GM21390 (cell line): Measurements from ENCODE around the gene MIPOL1.
"Not testable (repeated sequence)": the region's sequence is repeated elsewhere in the genome, so short reads cannot be mapped to it uniquely, and the experiment has no call there.

ENCODE experiments used
- ATAC-seq: cut with Tn5 transposase; IDR thresholded peaks from one replicate; pipeline ENCODE4 v1.9.1; 2021; ENCODE audit not compliant: unreplicated experiment

Gene MIPOL1

DNA sequence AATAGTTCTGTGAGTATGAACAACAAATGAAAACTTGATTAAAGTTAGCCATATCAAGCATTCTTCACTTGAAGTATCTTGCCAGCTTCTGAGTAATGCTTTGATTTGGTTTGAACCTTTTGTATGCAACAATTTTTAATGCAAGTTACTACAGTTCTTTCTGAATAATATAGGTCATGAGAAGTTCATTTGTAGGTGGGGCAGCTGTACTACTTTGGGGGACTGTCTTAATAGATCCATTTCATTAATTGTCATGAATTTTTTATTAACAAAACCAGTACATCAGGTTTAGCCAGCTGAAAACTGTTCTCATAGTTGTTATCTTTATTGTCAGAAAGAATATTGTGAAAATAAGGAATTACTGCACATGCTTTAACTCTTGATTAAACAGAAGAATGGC, 254.6 kb downstream of the MIPOL1 start:
- ATAC-seq = no peak

DNA sequence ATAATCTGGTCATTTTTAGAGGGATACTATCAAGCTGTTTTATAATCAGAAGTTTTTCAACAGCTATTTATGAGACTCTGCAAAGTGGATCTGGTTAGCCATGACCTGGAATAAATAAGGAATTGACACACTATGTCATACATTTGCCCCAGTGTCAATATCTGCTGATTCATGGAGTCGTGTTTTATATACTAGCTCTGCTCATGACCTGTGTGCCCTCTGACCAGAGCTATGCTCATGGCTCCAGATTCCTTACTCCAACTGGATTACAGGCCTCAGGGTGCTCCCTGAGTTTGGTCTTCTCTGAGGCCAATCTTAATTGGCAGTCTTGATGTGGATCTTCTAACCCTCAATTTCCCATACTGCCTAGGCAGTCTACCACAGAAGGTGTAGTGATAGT, 256.2 kb downstream of the MIPOL1 start:
- no peak for ATAC-seq

DNA sequence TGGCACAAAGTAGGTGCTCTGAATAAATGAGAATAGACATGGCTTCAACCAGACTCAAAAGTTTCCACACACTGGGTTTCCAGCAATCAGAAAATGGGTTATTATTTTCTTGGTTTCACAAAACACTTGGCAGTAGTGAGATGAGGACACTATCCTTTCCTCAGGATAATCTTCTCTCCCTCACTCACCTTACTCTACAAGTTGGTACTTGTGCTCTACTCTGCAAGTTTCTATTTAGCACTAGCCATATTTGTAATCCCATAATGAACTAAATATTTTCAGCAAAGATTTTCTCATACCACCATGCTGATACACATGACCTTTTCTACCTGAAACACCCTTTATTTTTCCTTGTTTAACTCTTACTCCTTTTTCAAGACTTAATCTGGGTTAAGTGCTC, 259.6 kb downstream of the MIPOL1 start:
- ATAC-seq = no peak

DNA sequence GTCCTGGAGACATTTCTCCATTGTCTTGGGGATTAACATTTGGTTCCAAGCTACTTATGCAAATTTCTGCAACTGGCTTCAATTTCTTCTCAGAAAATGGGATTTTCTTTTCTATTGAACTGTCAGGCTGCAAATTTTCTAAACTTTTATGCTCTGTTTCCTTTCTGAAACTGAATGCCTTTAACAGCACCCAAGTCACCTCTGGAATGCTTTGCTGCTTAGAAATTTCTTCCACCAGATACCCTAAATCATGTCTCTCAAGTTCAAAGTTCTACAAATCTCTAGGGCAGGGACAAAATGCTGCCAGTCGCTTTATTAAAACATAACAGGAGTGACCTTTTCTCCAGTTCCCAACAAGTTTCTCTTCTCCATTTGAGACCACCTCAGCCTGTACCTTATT, 264.7 kb downstream of the MIPOL1 start:
- not testable (repeated sequence) for ATAC-seq

DNA sequence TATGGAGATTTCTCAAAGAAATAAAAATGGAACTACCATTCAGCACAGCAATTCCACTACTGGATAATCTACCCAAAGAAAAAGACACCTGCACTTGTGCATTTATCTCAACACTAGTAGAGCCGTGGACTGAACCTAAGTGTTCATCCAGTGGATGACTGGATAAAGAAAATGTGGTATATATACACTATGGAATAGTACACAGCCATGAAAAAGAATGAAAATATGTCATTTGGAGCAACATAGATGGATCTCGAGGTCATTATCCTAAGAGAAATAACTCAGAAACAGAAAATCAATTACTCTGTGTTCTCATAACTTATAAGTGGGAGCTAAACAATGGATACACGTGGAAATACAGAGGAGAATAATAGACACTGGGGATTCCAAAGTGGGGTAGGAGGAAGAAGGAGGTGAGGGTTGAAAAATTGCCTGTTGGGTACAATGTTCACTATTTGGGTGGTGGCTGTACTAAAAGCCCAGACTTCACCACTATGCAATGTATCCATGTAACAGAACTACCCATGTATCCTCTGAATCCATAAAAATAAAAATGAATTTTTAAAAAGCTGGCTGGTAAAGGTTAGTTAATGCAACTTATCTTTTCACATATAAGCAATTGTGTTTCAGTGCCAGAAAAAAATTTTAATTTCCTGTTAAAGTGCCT, 266.6 kb downstream of the MIPOL1 start:
- ATAC-seq = no peak

DNA sequence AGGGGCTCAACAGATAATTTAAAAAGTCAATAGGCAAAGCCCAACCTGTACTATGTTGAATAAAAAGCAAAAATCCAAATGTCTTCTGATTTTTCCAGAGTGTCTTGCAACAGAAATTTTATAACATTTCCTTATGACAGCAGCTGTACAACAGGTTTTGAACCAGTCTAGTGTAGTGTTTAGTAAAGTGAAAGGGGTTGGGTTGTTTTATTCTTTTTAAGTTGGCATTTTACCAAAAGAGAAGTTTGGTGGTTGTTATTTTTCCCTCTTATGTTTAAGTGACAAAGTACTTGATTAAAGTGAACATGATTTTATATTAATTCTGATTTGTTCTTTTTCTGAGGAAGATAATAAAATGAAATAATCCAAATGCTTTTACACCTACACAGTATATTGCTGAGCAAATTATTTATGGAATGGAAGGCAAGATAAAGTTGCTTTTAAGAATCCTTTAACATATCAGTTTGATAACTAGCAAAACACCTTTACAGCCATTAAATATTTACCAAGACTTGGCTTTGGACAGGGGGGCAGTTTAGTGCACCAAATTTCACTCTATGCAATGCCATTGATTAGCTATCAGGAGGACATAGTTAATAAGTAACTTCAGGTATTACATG, 268.4 kb downstream of the MIPOL1 start:
- ATAC-seq = no peak

DNA sequence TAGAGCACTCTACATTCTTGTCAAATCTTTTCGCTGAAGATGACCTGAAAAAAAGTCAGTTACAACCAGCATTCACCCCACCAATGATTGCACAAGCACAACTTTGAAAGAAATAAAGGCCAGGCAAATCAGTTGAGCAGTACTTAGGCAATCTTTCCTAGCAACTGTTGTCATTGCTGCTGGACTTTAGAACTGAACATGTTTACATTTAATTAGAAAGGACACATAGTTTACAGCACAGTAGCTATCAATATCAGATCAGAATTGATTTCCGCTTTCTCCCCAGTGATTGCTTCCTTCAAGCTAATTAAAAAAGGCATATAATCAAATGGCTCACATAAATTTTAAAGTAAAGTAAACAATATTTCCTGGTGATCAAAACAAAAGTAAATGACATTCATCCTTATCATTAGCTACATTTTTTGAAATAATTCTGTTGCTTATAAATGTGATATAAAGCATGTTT, 268.9 kb downstream of the MIPOL1 start:
- no peak for ATAC-seq

DNA sequence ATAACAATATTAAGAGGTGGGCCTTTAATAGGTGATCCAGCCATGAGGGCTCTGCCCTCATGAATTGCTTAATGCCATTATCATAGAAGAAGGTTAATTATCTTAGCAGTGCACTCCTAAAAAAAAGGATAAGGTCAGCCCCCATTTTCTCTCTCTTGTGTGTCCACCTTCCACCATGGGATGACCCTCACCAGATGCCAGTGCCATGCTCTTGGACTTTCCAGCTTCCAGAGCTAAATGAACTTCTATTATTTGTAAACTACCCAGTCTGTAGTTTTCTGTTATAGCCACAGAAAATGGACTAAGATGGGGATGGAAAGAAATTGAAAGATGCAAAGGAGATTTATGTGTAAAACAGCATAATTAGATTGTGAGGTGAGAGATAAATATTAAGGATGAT, 271.9 kb downstream of the MIPOL1 start:
- no peak for ATAC-seq

DNA sequence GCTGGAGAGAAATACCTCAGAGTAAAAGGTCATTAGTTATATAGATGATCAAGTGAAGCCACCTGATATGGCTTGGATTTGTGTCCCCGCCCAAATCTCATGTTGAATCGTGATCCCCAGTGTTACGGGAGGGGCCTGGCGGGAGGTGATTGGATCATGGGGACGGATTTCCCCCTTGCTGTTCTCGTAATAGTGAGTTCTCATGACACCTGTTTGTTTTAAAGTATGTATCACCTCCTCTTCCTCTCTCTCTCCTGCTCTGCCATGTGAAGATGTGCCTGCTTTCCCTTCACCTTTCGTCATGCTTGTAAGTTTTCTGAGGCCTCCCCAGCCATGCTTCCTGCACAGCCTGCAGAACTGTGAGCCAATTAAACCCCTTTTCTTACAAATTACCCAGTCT, 272.5 kb downstream of the MIPOL1 start:
- no peak for ATAC-seq

DNA sequence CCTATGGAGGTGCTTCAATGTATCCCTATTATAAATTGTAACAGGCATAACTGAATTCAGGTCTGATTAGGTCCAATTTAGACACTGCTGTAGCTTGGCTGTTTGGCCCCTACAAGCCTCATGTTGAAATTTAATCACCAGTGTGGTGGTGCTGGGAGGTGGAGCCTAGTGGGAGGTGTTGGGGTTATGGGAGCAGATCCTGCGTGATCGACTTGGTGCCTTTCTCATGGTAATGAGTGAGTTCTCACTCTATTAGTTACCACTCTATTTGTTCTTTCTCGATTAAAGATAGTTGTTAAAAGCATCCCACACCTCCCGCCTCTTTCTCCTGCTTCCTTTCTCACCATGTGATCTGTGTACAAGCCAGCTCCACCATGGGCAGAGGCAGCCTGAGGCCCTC, 275.2 kb downstream of the MIPOL1 start:
- ATAC-seq = no peak

DNA sequence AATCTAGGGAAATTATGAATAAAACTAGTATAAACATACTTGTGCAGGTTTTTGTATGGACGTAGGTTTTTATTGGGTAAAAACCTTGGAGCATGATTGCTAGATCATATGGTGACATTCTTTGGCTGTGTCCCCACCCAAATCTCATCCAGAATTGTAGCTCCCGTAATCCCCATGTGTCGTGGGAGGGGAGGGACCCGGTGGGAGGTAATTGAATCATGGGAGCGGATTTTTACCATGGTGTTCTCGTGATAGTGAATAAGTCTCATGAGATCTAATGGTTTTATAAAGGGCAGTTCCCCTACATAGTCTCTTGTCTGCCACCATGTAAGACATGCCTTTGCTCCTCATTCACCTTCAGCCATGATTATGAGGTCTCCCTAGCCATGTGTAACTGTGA, 276.5 kb downstream of the MIPOL1 start:
- no peak for ATAC-seq

DNA sequence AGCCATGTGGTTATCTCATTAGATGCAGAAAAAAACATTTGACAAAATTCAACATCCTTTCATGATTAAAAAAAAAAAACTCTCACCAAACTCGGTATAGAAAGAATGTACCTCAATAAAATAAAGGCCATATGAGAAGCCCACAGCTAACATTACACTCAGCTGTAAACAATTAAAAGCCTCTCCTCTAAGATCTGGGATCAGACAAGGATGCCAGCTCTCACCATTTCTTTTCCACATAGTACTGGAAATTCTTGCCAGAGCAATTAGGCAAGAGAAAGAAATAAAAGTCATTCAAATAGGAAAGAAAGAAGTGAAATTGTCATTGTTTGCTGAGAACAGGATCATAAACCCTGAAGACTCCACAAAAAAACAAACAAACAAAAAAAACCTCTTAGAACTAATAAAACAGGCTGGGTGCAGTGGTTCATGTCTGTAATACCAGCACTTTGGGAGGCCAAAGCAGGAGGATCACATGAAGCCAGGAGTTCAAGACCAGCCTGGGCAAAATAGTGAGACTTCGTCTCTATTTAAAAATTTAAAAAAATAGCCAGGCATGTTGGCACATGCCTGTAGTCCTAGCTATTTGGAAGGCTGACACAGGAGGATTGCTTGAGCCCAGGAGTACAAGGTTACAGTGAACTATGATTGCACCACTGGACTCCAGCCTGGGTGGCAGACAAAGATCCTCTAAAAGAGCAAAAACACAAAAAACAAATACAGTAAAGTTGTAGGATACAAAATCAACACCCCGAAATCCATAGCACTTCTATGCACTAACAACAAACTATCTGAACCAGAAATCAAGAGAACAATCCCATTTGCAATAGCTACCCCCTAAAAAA, 282.9 kb downstream of the MIPOL1 start:
- ATAC-seq = no peak

DNA sequence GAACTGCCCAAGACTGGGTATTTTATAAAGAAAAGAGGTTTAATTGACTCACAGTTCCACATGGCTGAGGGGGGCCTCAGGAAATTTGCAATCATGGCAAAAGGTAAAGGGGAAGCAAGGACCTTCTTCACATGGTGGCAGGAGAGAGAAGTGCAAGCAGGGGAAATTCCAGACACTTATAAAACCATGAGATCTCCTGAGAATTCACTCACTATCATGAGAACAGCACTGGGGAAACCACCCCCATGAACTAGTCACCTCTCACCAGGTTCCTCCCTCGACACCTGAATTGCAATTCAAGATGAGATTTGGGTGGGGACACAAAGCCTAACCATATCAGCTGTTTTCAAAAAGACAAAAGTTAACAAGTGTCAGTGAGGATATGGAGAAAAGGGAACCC, 284.7 kb downstream of the MIPOL1 start:
- no peak for ATAC-seq

DNA sequence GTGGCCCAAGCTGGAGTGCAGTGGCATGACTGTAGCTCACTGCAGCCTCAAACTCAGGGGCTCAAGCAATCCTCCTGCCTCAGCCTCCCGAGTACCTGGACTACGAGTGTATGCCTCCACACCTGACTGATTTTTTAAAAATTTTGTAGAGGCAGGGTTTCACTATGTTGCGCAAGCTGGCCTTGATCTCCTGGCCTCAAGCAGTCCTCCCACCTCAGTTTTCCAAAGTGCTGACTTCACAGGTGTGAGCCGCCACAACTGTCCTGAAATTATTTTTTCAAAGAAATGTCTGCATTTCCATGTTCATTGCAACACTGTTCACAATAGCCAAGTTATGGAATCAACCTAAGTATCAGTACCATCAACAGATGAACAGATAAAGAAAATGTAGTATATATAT, 285.9 kb downstream of the MIPOL1 start:
- ATAC-seq = no peak

DNA sequence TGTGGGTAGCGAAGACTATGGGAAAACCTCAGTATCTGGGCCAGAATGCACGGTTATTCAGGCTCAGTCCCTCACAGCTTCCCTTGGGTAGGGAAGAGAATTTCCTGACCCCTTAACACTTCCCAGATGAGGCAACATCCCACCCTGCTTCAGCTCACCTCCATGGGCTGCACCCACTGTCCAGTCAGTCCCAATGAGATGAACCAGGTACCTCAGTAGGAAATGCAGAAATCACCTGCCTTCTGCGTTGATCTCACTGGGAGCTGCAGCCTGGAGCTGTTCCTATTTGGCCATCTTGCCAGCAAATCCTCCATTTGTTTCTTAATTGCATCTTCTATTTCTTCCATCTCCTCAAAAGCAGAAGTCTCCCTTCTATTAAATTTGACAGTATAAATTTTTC, 292.9 kb downstream of the MIPOL1 start:
- no peak for ATAC-seq

DNA sequence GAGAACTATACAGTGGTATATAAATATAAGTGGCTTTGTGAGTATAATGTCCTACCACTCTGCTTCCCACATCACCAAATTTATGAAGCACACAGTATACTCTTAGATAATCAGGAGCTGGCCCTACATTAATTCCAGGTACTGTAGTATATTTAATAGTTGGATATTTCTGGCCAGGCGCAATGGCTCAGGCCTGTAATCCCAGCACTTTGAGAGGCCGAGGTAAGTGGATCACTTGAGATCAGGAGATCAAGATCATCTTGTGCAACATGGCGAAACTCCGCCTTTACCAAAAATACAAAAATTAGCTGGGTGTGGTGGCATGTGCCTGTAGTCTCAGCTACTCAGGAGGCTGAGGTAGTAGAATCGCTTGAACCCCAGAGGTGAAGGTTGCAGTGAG, 293.3 kb downstream of the MIPOL1 start:
- ATAC-seq = no peak

DNA sequence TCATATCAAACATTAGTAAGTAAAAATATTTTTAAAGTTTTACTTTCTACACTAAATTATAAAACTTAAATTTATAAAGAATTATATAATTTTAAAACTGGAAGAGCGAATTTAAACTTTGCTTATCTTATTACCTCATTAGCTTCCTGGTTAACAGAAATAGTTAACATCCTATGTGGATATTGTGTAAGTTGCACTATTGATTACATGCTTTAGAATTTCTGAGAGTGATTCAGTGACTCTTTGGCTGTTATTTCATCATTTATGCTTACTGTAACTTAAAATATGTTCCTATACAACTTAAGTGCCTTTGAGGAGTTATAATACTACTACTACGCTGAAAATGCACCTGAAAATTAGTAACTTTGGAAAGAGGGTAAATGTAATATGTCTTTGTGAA, 295.9 kb downstream of the MIPOL1 start:
- no peak for ATAC-seq

DNA sequence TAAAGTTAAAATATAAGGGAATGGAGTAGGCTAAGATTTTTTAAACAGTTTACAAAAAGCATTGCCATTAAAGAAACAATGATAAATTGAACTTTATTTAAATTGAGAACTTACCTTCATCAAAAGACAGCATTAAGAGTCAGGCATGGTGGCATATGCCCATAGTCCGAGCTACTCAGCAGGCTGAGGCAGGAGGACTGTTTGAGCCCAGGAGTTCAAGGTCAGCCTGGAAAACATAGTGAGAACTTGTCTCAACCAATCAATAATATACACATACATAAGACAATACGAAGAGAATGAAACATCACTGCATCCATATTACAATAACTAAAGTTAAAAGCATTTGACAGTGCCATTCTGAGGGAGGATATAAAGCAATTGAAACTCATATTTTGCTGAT, 299.7 kb downstream of the MIPOL1 start:
- ATAC-seq = no peak

DNA sequence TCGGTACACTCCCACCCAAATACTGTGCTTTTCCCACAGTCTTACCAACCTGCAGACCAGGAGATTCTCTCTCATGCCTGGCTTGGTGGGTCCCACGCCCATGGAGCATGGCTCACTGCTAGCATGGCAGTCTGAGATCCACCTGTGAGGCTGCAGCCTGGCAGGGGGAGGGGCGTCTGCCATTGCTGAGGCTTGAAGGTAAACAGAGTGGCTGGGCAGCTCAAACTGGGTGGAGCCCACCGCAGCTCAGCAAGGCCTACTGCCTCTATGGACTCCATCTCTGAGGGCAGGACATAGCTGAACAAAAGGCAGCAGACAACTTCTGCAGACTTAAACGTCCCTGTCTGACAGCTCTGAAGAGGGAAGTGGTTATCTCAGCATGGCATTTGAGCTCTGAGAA, 304.1 kb downstream of the MIPOL1 start:
- no peak for ATAC-seq

DNA sequence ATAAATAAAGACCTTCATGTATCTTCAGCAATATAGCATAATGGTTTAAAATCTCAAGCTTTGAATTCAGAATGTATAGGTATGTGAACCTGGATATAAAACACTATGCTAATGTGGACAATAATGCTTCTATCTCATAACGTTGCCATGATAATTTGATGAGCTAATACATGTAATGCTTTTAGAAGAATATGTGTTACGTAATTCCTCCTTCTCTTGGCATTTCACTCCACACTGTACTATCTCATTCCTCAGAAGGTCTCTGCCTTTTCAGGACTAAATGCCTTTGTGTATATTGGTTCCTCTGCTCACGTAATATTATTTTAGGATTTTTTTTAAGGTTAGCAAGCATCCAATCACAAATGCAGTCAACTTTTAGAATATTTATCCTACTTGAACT, 310.8 kb downstream of the MIPOL1 start:
- no peak for ATAC-seq

DNA sequence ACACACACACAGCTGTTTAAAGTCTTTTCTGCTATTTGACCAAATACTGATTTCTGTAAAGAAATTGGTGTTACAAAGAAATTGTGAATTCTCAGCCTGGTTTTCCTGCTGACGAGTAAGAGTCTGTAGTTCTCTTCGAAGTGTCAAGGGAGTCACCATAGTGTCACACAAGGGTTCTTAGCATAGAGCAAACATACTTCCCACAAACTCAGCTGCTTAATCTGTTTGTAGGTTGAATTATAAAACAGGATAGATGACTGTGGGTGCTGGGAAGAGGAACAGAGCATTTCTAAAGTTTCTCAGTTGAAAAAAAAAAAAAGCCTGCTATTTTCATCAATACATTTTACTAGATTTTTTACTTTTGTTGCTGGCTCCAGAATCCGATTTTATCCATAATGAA, 314.4 kb downstream of the MIPOL1 start:
- ATAC-seq = no peak

DNA sequence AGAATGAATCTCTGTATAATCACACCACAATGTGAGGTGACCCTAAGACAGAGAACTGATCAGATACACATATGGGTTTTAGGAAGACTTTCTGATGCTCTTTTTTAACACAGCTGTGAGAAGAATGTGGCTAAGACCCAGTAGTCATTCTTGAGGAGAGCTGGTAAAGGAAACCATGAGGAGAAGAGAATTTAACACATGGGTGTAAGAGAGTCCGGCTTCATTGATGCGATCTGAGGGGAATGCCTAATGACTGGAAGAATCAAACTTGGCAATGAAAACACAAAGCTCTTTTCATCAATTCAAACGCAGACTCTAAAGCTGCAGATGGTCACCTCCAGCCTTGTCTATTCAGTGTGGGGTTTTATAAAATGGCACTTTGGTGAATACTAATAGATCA, 318.0 kb downstream of the MIPOL1 start:
- no peak for ATAC-seq
